ENCODE measurements around the gene RGSL1. TPM values are rescaled to one million over a fixed set of nuclear protein-coding genes. Genes with fewer than 3 reads are reported as not detected.

Gene RGSL1
- total and polyA plus RNA-seq, 9 of the 15 experiments (the other 6 are each of a cell fraction or from before 2014, with no cell fraction given), result 0.03 TPM; not detected in 8

DNA sequence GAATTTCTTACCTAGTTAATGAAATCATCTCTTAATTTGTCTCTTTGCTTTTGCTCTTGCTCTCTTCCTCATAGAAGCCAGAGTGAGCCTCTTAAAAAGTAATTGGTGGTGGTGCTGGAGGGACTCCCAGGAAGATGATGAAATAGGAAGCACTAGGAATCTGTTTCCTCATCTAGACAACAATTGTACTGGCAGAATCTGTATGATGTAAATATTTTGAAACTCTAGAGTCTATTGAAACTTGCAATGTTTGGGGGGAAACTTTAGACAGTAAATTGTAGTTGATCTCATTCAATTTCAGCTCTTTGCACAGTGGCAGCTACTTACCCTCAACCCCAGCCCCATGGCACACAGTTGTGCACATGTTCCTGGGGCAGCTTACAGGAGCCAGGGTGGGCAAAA, 10.6 kb downstream of the RGSL1 start:
- Histone ChIP-seq H2AFZ (ENCODE audit: low read depth, low read length) (no peak overlapping the region), H3K9me1 (ENCODE audit: control insufficient read depth, insufficient read depth, low read length) (no peaks in the 10 kb centered on the region), H3K9me3 (replicated peaks; ENCODE audit: control insufficient read depth, insufficient read depth, low read depth, low read length) (no peaks in the 10 kb centered on the region), H3K4me1 (replicated peaks in 1 of 2; ENCODE audit: control insufficient read depth in 2 of 2, insufficient read depth in 2 of 2, low read length in 2 of 2) (no peaks in the 10 kb centered on the region; a peak in 1 of 5 replicates), H3K36me3 (ENCODE audit: control insufficient read depth, insufficient read depth, low read length) (no peaks in the 10 kb centered on the region), H3K4me3 (no peak overlapping the region), H3K79me2 (ENCODE audit: control insufficient read depth, insufficient read depth, low read length) (no peaks in the 10 kb centered on the region), H4K20me1 (replicated peaks; ENCODE audit: control insufficient read depth, insufficient read depth, low read length) (no peaks in the 10 kb centered on the region), H3K27me3 (ENCODE audit: control insufficient read depth in 2 of 2, insufficient read depth in 2 of 2, low read length in 2 of 2) (peaks cover 4 to 13% of the 10 kb centered on the region in 2 experiments; a peak in 4 of 5 replicates), H3K4me2 (ENCODE audit: insufficient read depth, low read length) (no peak overlapping the region), H3K9ac (ENCODE audit: insufficient read depth in 1 of 2, low read depth in 2 of 2, low read length in 2 of 2) (no peak overlapping the region), H3K27ac (ENCODE audit: extremely low read depth, low read depth, low read length) (no peak overlapping the region)
- POLR2A ChIA-PET, result no interaction called here
- no peak for DNase-seq (ENCODE audit: extremely low read depth in 1 of 4, low spot score in 3 of 4)
- no TSS peak for BruUV-seq (replicated peaks)
- intact Hi-C loops (cut with micrococcal nuclease) (no loop called here), in situ Hi-C loops (cut with MboI) (no loop called here)
- ATAC-seq, result peak; percentile 73
- no peak for FAIRE-seq
- CTCF ChIA-PET (ENCODE audit: low intra/inter-chr PET ratio), result no interaction called here
- TF ChIP-seq ZNF766 (CRISPR knock-in tag; conservative IDR thresholded peaks at IDR 0.05) (peak; percentile 67; the same call in 1 of the 2 replicates), ZBTB1 (CRISPR knock-in tag; IDR thresholded peaks at IDR 0.05; ENCODE audit: borderline replicate concordance, low read depth) (no peak), ZNF589 (CRISPR knock-in tag; IDR thresholded peaks at IDR 0.05; ENCODE audit: low read depth) (peak; percentile 94; the same call in 1 of the 2 replicates), GABPA (tag; conservative IDR thresholded peaks at IDR 0.05; ENCODE audit: low read depth) (peak; percentile 75), HDGF (IDR thresholded peaks at IDR 0.05) (no peak), CEBPB (tag; IDR thresholded peaks at IDR 0.05) (peak; percentile 32; the same call in 1 of the 2 replicates), TRIM24 (IDR thresholded peaks at IDR 0.05) (peak; percentile 26 to 80; a peak in 1 of 4 replicates), ZKSCAN8 (CRISPR knock-in tag; IDR thresholded peaks at IDR 0.05) (0 out of 2 replicates have a peak, but pooled peaks have one; percentile 41), MYC (IDR thresholded peaks at IDR 0.05; ENCODE audit: low read depth, low read length) (no peak), MYC (CRISPR knock-in tag; IDR thresholded peaks at IDR 0.05; ENCODE audit: borderline replicate concordance, low read depth) (0 out of 2 replicates have a peak, but pooled peaks have one; percentile 9), KDM2B (CRISPR knock-in tag; IDR thresholded peaks at IDR 0.05) (no peak), ZNF561 (CRISPR knock-in tag; conservative IDR thresholded peaks at IDR 0.05) (0 out of 2 replicates have a peak, but pooled peaks have one; percentile 4), EP300 (IDR thresholded peaks at IDR 0.05; ENCODE audit: low read length) (peak; percentile 41; the same call in 1 of the 2 replicates), ZNF175 (CRISPR knock-in tag; IDR thresholded peaks at IDR 0.05; ENCODE audit: low read depth) (peak; percentile 92; the same call in 1 of the 2 replicates), ZBTB17 (CRISPR knock-in tag; IDR thresholded peaks at IDR 0.05) (no peak), L3MBTL2 (IDR thresholded peaks at IDR 0.05) (peak; percentile 50; the same call in 1 of the 2 replicates), TOE1 (IDR thresholded peaks at IDR 0.05; ENCODE audit: borderline replicate concordance) (no peak), TOE1 (CRISPR knock-in tag; IDR thresholded peaks at IDR 0.05; ENCODE audit: borderline replicate concordance, low read depth) (no peak), SUPT5H (IDR thresholded peaks at IDR 0.05) (no peak), POLR2H (tag; IDR thresholded peaks at IDR 0.05; ENCODE audit: low read depth) (peak; percentile 94), SOX6 (IDR thresholded peaks at IDR 0.05) (peak; percentile 68; the same call in 1 of the 2 replicates), ZNF436 (CRISPR knock-in tag; IDR thresholded peaks at IDR 0.05) (no peak)
- TF ChIP-seq, protein P1, sequence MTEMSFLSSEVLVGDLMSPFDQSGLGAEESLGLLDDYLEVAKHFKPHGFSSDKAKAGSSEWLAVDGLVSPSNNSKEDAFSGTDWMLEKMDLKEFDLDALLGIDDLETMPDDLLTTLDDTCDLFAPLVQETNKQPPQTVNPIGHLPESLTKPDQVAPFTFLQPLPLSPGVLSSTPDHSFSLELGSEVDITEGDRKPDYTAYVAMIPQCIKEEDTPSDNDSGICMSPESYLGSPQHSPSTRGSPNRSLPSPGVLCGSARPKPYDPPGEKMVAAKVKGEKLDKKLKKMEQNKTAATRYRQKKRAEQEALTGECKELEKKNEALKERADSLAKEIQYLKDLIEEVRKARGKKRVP (CRISPR knock-in tag; IDR thresholded peaks at IDR 0.05), result peak; percentile 94
- TF ChIP-seq, protein P2, sequence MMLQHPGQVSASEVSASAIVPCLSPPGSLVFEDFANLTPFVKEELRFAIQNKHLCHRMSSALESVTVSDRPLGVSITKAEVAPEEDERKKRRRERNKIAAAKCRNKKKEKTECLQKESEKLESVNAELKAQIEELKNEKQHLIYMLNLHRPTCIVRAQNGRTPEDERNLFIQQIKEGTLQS (IDR thresholded peaks at IDR 0.05), result peak; percentile 85
- TF ChIP-seq, protein P2 (CRISPR knock-in tag; conservative IDR thresholded peaks at IDR 0.05), result no peak
